Measurements from ENCODE around the gene TRAM2. TPM values are rescaled to one million over a fixed set of nuclear protein-coding genes. Genes with fewer than 3 reads are reported as not detected.

Gene TRAM2
- total RNA-seq, 2 donors from 2014 or later = 19.1 to 21.2 TPM

- H3K27ac ChIP-seq = no peak overlapping the region
- no peak overlapping the region for H3K9ac ChIP-seq (ENCODE audit: low read depth in 2 of 2, low read length in 2 of 2)
- H3K36me3 ChIP-seq = peaks cover 4% of the 10 kb centered on the region
- DNase-seq = no peak
- no peaks in the 10 kb centered on the region for H3K9me3 ChIP-seq
- TF ChIP-seq CTCF (IDR thresholded peaks at IDR 0.05) = no peak
- H3K4me1 ChIP-seq = no peaks in the 10 kb centered on the region
- intact Hi-C loops (cut with DNase I) = no loop called here
- H3K4me3 ChIP-seq = no peak overlapping the region
- no peaks in the 10 kb centered on the region for H3K27me3 ChIP-seq
These were observed 60.6 kb downstream of the TRAM2 start for GRCh38 chr6:52516269-52516668.

- Histone ChIP-seq H3K27ac (peak overlapping the region; percentile 13), H3K9ac (ENCODE audit: low read depth in 2 of 2, low read length in 2 of 2) (no peak overlapping the region), H3K9me3 (no peaks in the 10 kb centered on the region), H3K27me3 (no peaks in the 10 kb centered on the region), H3K4me1 (no peaks in the 10 kb centered on the region), H3K4me3 (no peak overlapping the region), H3K36me3 (peaks cover 4% of the 10 kb centered on the region)
- intact Hi-C loops (cut with DNase I) = no loop called here
- no peak for DNase-seq
- no peak for TF ChIP-seq CTCF (IDR thresholded peaks at IDR 0.05)
These were observed 61.5 kb downstream of the TRAM2 start for GRCh38 chr6:52515219-52515960.

- TF ChIP-seq CTCF (IDR thresholded peaks at IDR 0.05) = no peak
- intact Hi-C loops (cut with DNase I) = no loop called here
These were observed 62.3 kb downstream of the TRAM2 start for GRCh38 chr6:52514514-52514913.

DNA sequence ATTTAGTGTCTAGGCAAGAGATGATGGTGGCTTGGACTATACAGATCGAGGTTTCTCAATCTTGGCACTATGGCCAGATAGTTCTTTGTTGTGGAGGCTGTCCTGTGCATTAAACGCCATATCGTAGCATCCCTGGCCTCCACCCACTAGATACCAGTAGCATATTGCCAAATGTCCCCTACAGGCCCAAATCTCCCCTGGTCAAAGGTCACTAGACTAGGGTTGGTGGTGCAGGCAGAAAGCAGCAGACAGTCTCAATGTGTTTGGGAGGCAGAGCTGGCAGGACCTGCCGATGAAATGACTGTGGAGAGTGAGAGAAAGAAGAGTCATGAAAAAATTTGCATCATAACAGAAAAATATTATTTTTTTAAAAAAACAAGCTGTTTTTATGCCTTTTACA, 63.0 kb downstream of the TRAM2 start:
- H3K4me1 ChIP-seq = no peaks in the 10 kb centered on the region
- intact Hi-C loops (cut with DNase I) = no loop called here
- no peak for TF ChIP-seq CTCF (IDR thresholded peaks at IDR 0.05)

More at GRCh38 chr6:52514514-52514913, 62.3 kb downstream of the TRAM2 start:
- Histone ChIP-seq H3K9ac (ENCODE audit: low read depth in 2 of 2, low read length in 2 of 2) (no peak overlapping the region), H3K36me3 (peaks cover 4% of the 10 kb centered on the region), H3K27ac (peak overlapping the region; percentile 13), H3K4me1 (no peaks in the 10 kb centered on the region), H3K9me3 (no peaks in the 10 kb centered on the region), H3K27me3 (no peaks in the 10 kb centered on the region), H3K4me3 (no peak overlapping the region)
- peak; percentile 33 for DNase-seq

GRCh38 chr6:52513464-52513863, 63.4 kb downstream of the TRAM2 start:
- DNase-seq = no peak
- no peak overlapping the region for H3K27ac ChIP-seq
- H3K4me3 ChIP-seq = no peak overlapping the region
- no peak overlapping the region for H3K9ac ChIP-seq (ENCODE audit: low read depth in 2 of 2, low read length in 2 of 2)
- no peaks in the 10 kb centered on the region for H3K9me3 ChIP-seq
- no peaks in the 10 kb centered on the region for H3K4me1 ChIP-seq
- intact Hi-C loops (cut with DNase I) = no loop called here
- H3K36me3 ChIP-seq = peaks cover 4% of the 10 kb centered on the region
- no peaks in the 10 kb centered on the region for H3K27me3 ChIP-seq
- TF ChIP-seq CTCF (IDR thresholded peaks at IDR 0.05) = no peak

More for the DNA sequence above, 63.0 kb downstream of the TRAM2 start:
- H3K27ac ChIP-seq = no peak overlapping the region
- H3K9me3 ChIP-seq = no peaks in the 10 kb centered on the region
- no peak for DNase-seq
- no peak overlapping the region for H3K9ac ChIP-seq (ENCODE audit: low read depth in 2 of 2, low read length in 2 of 2)
- peaks cover 4% of the 10 kb centered on the region for H3K36me3 ChIP-seq
- no peak overlapping the region for H3K4me3 ChIP-seq
- no peaks in the 10 kb centered on the region for H3K27me3 ChIP-seq

Measured in colonic mucosa (tissue), 4 donors.